ENCODE measurements around the gene TRIM32.

Gene TRIM32

GRCh38 chr9:116692616-116693015 is 5.5 kb downstream of the TRIM32 start:
- peaks cover 15% of the 10 kb centered on the region for H3K36me3 Mint-ChIP-seq (ENCODE audit: low read depth)
- H3K9me3 Mint-ChIP-seq, result no peaks in the 10 kb centered on the region
- peaks cover 51% of the 10 kb centered on the region for H3K4me1 Mint-ChIP-seq
- no peaks in the 10 kb centered on the region for H3K27me3 Mint-ChIP-seq (ENCODE audit: low read depth)
- H3K27ac Mint-ChIP-seq, result no peak overlapping the region
- H3K4me3 Mint-ChIP-seq, result no peak overlapping the region
- no peak for TF ChIP-seq CTCF (IDR thresholded peaks at IDR 0.05; ENCODE audit: unreplicated experiment in 3 of 3)

GRCh38 chr9:116693233-116693731 is 6.2 kb downstream of the TRIM32 start:
- Mint-ChIP-seq H3K36me3 (ENCODE audit: low read depth) (peaks cover 21% of the 10 kb centered on the region), H3K27me3 (ENCODE audit: low read depth) (no peaks in the 10 kb centered on the region), H3K9me3 (no peaks in the 10 kb centered on the region), H3K4me1 (peaks cover 45% of the 10 kb centered on the region), H3K27ac (peak overlapping the region in 1 of 3 experiments; percentile 7), H3K4me3 (no peak overlapping the region)
- no peak for TF ChIP-seq CTCF (IDR thresholded peaks at IDR 0.05; ENCODE audit: unreplicated experiment in 3 of 3)

GRCh38 chr9:116694785-116695291 is 7.7 kb downstream of the TRIM32 start:
- H3K36me3 Mint-ChIP-seq (ENCODE audit: low read depth), result peaks cover 37% of the 10 kb centered on the region
- no peaks in the 10 kb centered on the region for H3K9me3 Mint-ChIP-seq
- peaks cover 30% of the 10 kb centered on the region for H3K4me1 Mint-ChIP-seq
- no peak overlapping the region for H3K4me3 Mint-ChIP-seq
- no peaks in the 10 kb centered on the region for H3K27me3 Mint-ChIP-seq (ENCODE audit: low read depth)
- no peak for TF ChIP-seq CTCF (IDR thresholded peaks at IDR 0.05; ENCODE audit: unreplicated experiment in 3 of 3)
- peak overlapping the region in 2 of 3 experiments; percentile 8 to 64 for H3K27ac Mint-ChIP-seq

- Mint-ChIP-seq H3K27me3 (ENCODE audit: low read depth) (no peaks in the 10 kb centered on the region), H3K36me3 (ENCODE audit: low read depth) (peaks cover 43% of the 10 kb centered on the region), H3K4me3 (no peak overlapping the region), H3K4me1 (peaks cover 27% of the 10 kb centered on the region), H3K9me3 (no peaks in the 10 kb centered on the region), H3K27ac (peak overlapping the region in 2 of 3 experiments; percentile 28 to 64)
- TF ChIP-seq CTCF (IDR thresholded peaks at IDR 0.05; ENCODE audit: unreplicated experiment in 3 of 3), result no peak
Observed at GRCh38 chr9:116695438-116695837, 8.3 kb downstream of the TRIM32 start.

GRCh38 chr9:116697362-116697761 is 10.3 kb downstream of the TRIM32 start:
- Mint-ChIP-seq H3K4me3 (no peak overlapping the region), H3K9me3 (peaks cover 2% of the 10 kb centered on the region), H3K27me3 (ENCODE audit: low read depth) (no peaks in the 10 kb centered on the region)

More at GRCh38 chr9:116697362-116697761, 10.3 kb downstream of the TRIM32 start:
- TF ChIP-seq CTCF (IDR thresholded peaks at IDR 0.05; ENCODE audit: unreplicated experiment in 3 of 3), result no peak
- H3K36me3 Mint-ChIP-seq (ENCODE audit: low read depth), result peaks cover 62% of the 10 kb centered on the region
- H3K4me1 Mint-ChIP-seq, result peaks cover 24% of the 10 kb centered on the region
- no peak overlapping the region for H3K27ac Mint-ChIP-seq

Data from nephron (organoid).